Measurements from ENCODE around the gene EPN2.

Gene EPN2

GRCh38 chr17:19237389-19238166 is 412 bp downstream of the EPN2 start:
- H3K4me3 ChIP-seq (ENCODE audit: low read depth, low read length) = peak overlapping the region; percentile 99
- TF ChIP-seq, protein P1, sequence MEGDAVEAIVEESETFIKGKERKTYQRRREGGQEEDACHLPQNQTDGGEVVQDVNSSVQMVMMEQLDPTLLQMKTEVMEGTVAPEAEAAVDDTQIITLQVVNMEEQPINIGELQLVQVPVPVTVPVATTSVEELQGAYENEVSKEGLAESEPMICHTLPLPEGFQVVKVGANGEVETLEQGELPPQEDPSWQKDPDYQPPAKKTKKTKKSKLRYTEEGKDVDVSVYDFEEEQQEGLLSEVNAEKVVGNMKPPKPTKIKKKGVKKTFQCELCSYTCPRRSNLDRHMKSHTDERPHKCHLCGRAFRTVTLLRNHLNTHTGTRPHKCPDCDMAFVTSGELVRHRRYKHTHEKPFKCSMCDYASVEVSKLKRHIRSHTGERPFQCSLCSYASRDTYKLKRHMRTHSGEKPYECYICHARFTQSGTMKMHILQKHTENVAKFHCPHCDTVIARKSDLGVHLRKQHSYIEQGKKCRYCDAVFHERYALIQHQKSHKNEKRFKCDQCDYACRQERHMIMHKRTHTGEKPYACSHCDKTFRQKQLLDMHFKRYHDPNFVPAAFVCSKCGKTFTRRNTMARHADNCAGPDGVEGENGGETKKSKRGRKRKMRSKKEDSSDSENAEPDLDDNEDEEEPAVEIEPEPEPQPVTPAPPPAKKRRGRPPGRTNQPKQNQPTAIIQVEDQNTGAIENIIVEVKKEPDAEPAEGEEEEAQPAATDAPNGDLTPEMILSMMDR (IDR thresholded peaks at IDR 0.05; ENCODE audit: control insufficient read depth, extremely low read depth, insufficient read depth) = no peak
- no peak for DNase-seq (ENCODE audit: low read depth)

DNA sequence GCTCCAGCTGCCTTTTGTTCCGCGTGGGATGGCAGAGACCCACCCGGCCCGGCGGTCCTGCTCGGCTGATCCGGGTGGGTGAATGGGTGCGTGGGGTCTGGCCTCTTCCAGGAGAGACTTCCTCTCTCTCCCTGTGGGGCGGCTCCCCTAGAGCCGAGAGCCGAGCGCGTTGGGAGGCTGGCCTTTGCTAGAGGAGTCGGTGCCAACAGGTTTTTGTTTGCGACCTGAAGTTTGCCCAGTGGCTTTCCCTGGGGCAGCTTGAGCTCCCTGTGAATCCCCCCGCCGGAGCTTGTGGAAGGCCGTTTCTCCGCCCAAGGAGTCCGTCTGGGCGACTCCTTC is 970 bp downstream of the EPN2 start:
- H3K4me3 ChIP-seq (ENCODE audit: low read depth, low read length) = peak overlapping the region; percentile 99
- DNase-seq (ENCODE audit: low read depth) = no peak
- TF ChIP-seq, protein P1 (IDR thresholded peaks at IDR 0.05; ENCODE audit: control insufficient read depth, extremely low read depth, insufficient read depth) = no peak

GRCh38 chr17:19239544-19239943 is 2.4 kb downstream of the EPN2 start:
- no peak for DNase-seq (ENCODE audit: low read depth)
- no peak overlapping the region for H3K4me3 ChIP-seq (ENCODE audit: low read depth, low read length)
- TF ChIP-seq, protein P1 (IDR thresholded peaks at IDR 0.05; ENCODE audit: control insufficient read depth, extremely low read depth, insufficient read depth) = no peak

GRCh38 chr17:19242323-19242722 is 5.2 kb downstream of the EPN2 start:
- no peak for DNase-seq (ENCODE audit: low read depth)
- TF ChIP-seq, protein P1 (IDR thresholded peaks at IDR 0.05; ENCODE audit: control insufficient read depth, extremely low read depth, insufficient read depth) = no peak

DNA sequence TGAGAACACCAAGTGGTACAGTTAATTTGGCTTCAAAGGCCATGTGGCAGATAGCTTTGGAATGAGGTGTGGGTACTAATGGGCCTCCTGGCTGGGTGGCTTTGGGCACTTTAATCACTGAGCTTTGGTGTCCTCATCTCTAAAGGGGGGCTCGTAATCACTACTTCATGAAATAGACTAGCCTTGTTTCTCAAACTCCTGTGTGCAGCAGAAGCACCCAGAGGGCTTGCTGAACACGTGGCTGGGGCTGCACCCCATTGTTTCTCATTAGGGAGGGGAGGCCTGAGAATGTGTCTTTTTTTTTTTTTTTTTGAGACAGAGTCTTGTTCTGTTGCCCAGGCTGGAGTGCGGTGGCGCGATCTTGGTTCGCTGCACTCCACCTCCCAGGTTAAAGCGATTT is 5.8 kb downstream of the EPN2 start:
- TF ChIP-seq, protein P1 (IDR thresholded peaks at IDR 0.05; ENCODE audit: control insufficient read depth, extremely low read depth, insufficient read depth) = no peak
- no peak for DNase-seq (ENCODE audit: low read depth)
- no peak overlapping the region for H3K4me3 ChIP-seq (ENCODE audit: low read depth, low read length)

More at GRCh38 chr17:19242323-19242722, 5.2 kb downstream of the EPN2 start:
- no peak overlapping the region for H3K4me3 ChIP-seq (ENCODE audit: low read depth, low read length)

- no peak for DNase-seq (ENCODE audit: low read depth)
- TF ChIP-seq, protein P1 (IDR thresholded peaks at IDR 0.05; ENCODE audit: control insufficient read depth, extremely low read depth, insufficient read depth) = no peak
- no peak overlapping the region for H3K4me3 ChIP-seq (ENCODE audit: low read depth, low read length)
These were observed 6.7 kb downstream of the EPN2 start for GRCh38 chr17:19243838-19244237.

DNA sequence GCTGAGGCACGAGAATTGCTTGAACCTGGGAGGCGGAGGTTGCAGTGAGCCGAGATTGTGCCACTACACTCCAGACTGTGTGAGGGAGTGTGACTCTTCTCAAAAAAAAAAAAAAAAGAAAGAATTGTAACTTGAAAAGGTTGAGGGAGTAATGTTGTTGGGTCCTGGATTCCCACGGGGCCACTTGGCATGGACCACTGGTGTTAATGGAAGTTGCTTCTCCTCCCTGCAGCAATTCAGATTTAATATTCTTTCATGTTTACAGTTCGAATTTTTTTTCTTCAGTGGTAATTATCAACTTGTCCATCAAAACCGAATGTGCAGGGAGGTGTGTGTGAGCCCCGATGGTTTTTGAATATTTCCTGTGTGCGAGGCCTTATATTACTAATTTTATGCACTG is 7.2 kb downstream of the EPN2 start:
- no peak overlapping the region for H3K4me3 ChIP-seq (ENCODE audit: low read depth, low read length)
- no peak for DNase-seq (ENCODE audit: low read depth)
- TF ChIP-seq, protein P1 (IDR thresholded peaks at IDR 0.05; ENCODE audit: control insufficient read depth, extremely low read depth, insufficient read depth) = no peak

All from LNCaP clone FGC (cell line).